Uterus (tissue), 4 donors: Measurements from ENCODE around the gene CACNA1E. TPM values are rescaled to one million over a fixed set of nuclear protein-coding genes. Genes with fewer than 3 reads are reported as not detected.

Experiments
- DNase-seq, 2 donors: peaks; one replicate each; pipeline ENCODE4 v3.0.0-alpha.2; 2019 to 2020
- H3K27ac ChIP-seq, 2 donors: fragments of 200-600 bp; sonication (generic); 1 replicate in 1 of 2; 2 replicates in 1 of 2; pipeline ENCODE4 v1.5.1; 2016 to 2018
- H3K27me3 ChIP-seq, 2 donors: fragments of 200-600 bp; sonication (generic); one replicate each; pipeline ENCODE4 v1.5.1; 2018 to 2019; ENCODE audit warnings: control low read depth in 1 of 2
- H3K36me3 ChIP-seq, 2 donors: fragments of 200-600 bp; sonication (generic); one replicate each; pipeline ENCODE4 v1.5.1; 2019; ENCODE audit warnings: control low read depth in 1 of 2
- H3K4me1 ChIP-seq, 2 donors: fragments of 200-600 bp; sonication (generic); one replicate each; pipeline ENCODE4 v1.5.1; 2018 to 2019; ENCODE audit warnings: control low read depth in 1 of 2
- H3K4me3 ChIP-seq, 2 donors: fragments of 200-600 bp; sonication (generic); 1 replicate in 1 of 2; 2 replicates in 1 of 2; pipeline ENCODE4 v1.5.1; 2018 to 2019; ENCODE audit warnings: mild to moderate bottlenecking in 1 of 2
- H3K9me3 ChIP-seq, 2 donors: fragments of 200-600 bp; sonication (generic); one replicate each; pipeline ENCODE4 v1.5.1; 2019; ENCODE audit warnings: control low read depth in 1 of 2
- CTCF ChIP-seq, 4 experiments: fragments of 200-600 bp in 2 of 4; fragments of 450-650 bp in 2 of 4; sonication (generic) in 2 of 4; IDR thresholded peaks; one replicate each; pipeline ENCODE4 v1.5.1; 2016 to 2019; ENCODE audit warnings: antibody characterized with exemption in 4 of 4, mild to moderate bottlenecking in 2 of 4, moderate library complexity in 1 of 4
- POLR2A ChIP-seq, 2 donors: fragments of 450-650 bp; IDR thresholded peaks; one replicate each; pipeline ENCODE4 v1.6.1; 2016; ENCODE audit warnings: antibody characterized with exemption in 2 of 2, mild to moderate bottlenecking in 1 of 2, moderate library complexity in 1 of 2
- intact Hi-C: fragments of 100-400 bp; cut with DNase I; formaldehyde crosslinking; loops from one replicate; pipeline ENCODE4 v1.15.1; 2023; ENCODE audit warnings: low total_unique reads
- total RNA-seq, 4 donors: library from RNA; depleted of rRNA in 3 of 4; stranded (reverse); fragments of >200 nt in 3 of 4; gene quantifications; one replicate each; pipeline versions ENCODE4 v1.1.0 to v1.2.4, GENCODE V29; 2014 to 2023
- donor health status: DM: yes; HTN: yes; CAD: no.

Gene CACNA1E
- total RNA-seq, 4 donors from 2014 or later = 0.12 to 3.4 TPM; not detected in 2

GRCh38 chr1:181635110-181635509 lies 151.8 kb downstream of the CACNA1E start:
- intact Hi-C loops = no loop called here
- TF ChIP-seq POLR2A (IDR thresholded peaks at IDR 0.05) (no peak), CTCF (IDR thresholded peaks at IDR 0.05) (no peak)
- no peaks in the 10 kb centered on the region for H3K4me1 ChIP-seq
- H3K27ac ChIP-seq = no peak overlapping the region
- no peaks in the 10 kb centered on the region for H3K36me3 ChIP-seq
- no peak overlapping the region for H3K4me3 ChIP-seq
- no peaks in the 10 kb centered on the region for H3K27me3 ChIP-seq
- DNase-seq = no peak
- H3K9me3 ChIP-seq = no peaks in the 10 kb centered on the region

- Histone ChIP-seq H3K36me3 (no peaks in the 10 kb centered on the region), H3K4me3 (no peak overlapping the region), H3K4me1 (no peaks in the 10 kb centered on the region), H3K9me3 (no peaks in the 10 kb centered on the region), H3K27ac (no peak overlapping the region), H3K27me3 (no peaks in the 10 kb centered on the region)
- no peak for DNase-seq
- intact Hi-C loops = no loop called here
- TF ChIP-seq POLR2A (IDR thresholded peaks at IDR 0.05) (no peak), CTCF (IDR thresholded peaks at IDR 0.05) (no peak)
Measured at GRCh38 chr1:181637998-181638397, 154.7 kb downstream of the CACNA1E start.

GRCh38 chr1:181640956-181641355 lies 157.6 kb downstream of the CACNA1E start:
- TF ChIP-seq CTCF (IDR thresholded peaks at IDR 0.05) (no peak), POLR2A (IDR thresholded peaks at IDR 0.05) (no peak)
- intact Hi-C loops = no loop called here

GRCh38 chr1:181643631-181644030 lies 160.3 kb downstream of the CACNA1E start:
- H3K27ac ChIP-seq = no peak overlapping the region
- no peaks in the 10 kb centered on the region for H3K4me1 ChIP-seq
- no peak for DNase-seq
- no peaks in the 10 kb centered on the region for H3K27me3 ChIP-seq
- no peak for TF ChIP-seq POLR2A (IDR thresholded peaks at IDR 0.05)
- TF ChIP-seq CTCF (IDR thresholded peaks at IDR 0.05) = no peak
- no peak overlapping the region for H3K4me3 ChIP-seq
- H3K36me3 ChIP-seq = no peaks in the 10 kb centered on the region
- intact Hi-C loops = no loop called here
- no peaks in the 10 kb centered on the region for H3K9me3 ChIP-seq

More at GRCh38 chr1:181640956-181641355, 157.6 kb downstream of the CACNA1E start:
- Histone ChIP-seq H3K36me3 (no peaks in the 10 kb centered on the region), H3K27ac (no peak overlapping the region), H3K27me3 (no peaks in the 10 kb centered on the region), H3K4me3 (no peak overlapping the region), H3K4me1 (no peaks in the 10 kb centered on the region), H3K9me3 (no peaks in the 10 kb centered on the region)
- no peak for DNase-seq

GRCh38 chr1:181645171-181645570 lies 161.9 kb downstream of the CACNA1E start:
- TF ChIP-seq CTCF (IDR thresholded peaks at IDR 0.05) = no peak
- TF ChIP-seq POLR2A (IDR thresholded peaks at IDR 0.05) = no peak
- intact Hi-C loops = no loop called here
- Histone ChIP-seq H3K36me3 (no peaks in the 10 kb centered on the region), H3K27ac (no peak overlapping the region), H3K4me3 (no peak overlapping the region), H3K27me3 (no peaks in the 10 kb centered on the region), H3K4me1 (no peaks in the 10 kb centered on the region), H3K9me3 (no peaks in the 10 kb centered on the region)
- DNase-seq = no peak
